ENCODE results near the gene MCF2L2. TPM values are rescaled to one million over a fixed set of nuclear protein-coding genes. Genes with fewer than 3 reads are reported as not detected.

Gene MCF2L2
- total RNA-seq, 4 donors from 2014 or later: 0.59 to 4.1 (median 1.7) TPM

- H3K4me1 ChIP-seq: no peaks in the 10 kb centered on the region
- intact Hi-C loops (cut with DNase I; ENCODE audit: low total_unique reads): no loop called here
- no peak overlapping the region for H3K4me3 ChIP-seq
- no peak for DNase-seq
- no peaks in the 10 kb centered on the region for H3K9me3 ChIP-seq
- no peaks in the 10 kb centered on the region for H3K36me3 ChIP-seq
- TF ChIP-seq POLR2A (IDR thresholded peaks at IDR 0.05): no peak
- no peak for TF ChIP-seq CTCF (IDR thresholded peaks at IDR 0.05)
- no peaks in the 10 kb centered on the region for H3K27me3 ChIP-seq
- H3K27ac ChIP-seq: no peak overlapping the region
Measured at GRCh38 chr3:183151086-183151485, 277.3 kb downstream of the MCF2L2 start.

- DNase-seq: no peak
- Histone ChIP-seq H3K4me1 (no peaks in the 10 kb centered on the region), H3K36me3 (no peaks in the 10 kb centered on the region), H3K27me3 (no peaks in the 10 kb centered on the region), H3K4me3 (no peak overlapping the region), H3K27ac (no peak overlapping the region), H3K9me3 (no peaks in the 10 kb centered on the region)
- intact Hi-C loops (cut with DNase I; ENCODE audit: low total_unique reads): no loop called here
- TF ChIP-seq CTCF (IDR thresholded peaks at IDR 0.05) (no peak), POLR2A (IDR thresholded peaks at IDR 0.05) (no peak)
Measured at GRCh38 chr3:183149915-183150750, 278.3 kb downstream of the MCF2L2 start.

- no peak for TF ChIP-seq POLR2A (IDR thresholded peaks at IDR 0.05)
- TF ChIP-seq CTCF (IDR thresholded peaks at IDR 0.05): no peak
- intact Hi-C loops (cut with DNase I; ENCODE audit: low total_unique reads): no loop called here
- Histone ChIP-seq H3K9me3 (no peaks in the 10 kb centered on the region), H3K27me3 (no peaks in the 10 kb centered on the region), H3K4me3 (no peak overlapping the region), H3K27ac (no peak overlapping the region), H3K4me1 (no peaks in the 10 kb centered on the region), H3K36me3 (no peaks in the 10 kb centered on the region)
- no peak for DNase-seq
Measured at GRCh38 chr3:183148056-183148455, 280.4 kb downstream of the MCF2L2 start.

GRCh38 chr3:183144363-183144762, 284.1 kb downstream of the MCF2L2 start:
- H3K27me3 ChIP-seq: no peaks in the 10 kb centered on the region
- intact Hi-C loops (cut with DNase I; ENCODE audit: low total_unique reads): no loop called here
- no peak for TF ChIP-seq CTCF (IDR thresholded peaks at IDR 0.05)
- TF ChIP-seq POLR2A (IDR thresholded peaks at IDR 0.05): no peak
- H3K36me3 ChIP-seq: no peaks in the 10 kb centered on the region
- H3K9me3 ChIP-seq: no peaks in the 10 kb centered on the region
- H3K27ac ChIP-seq: no peak overlapping the region
- DNase-seq: no peak
- no peaks in the 10 kb centered on the region for H3K4me1 ChIP-seq
- no peak overlapping the region for H3K4me3 ChIP-seq

GRCh38 chr3:183142199-183142598, 286.2 kb downstream of the MCF2L2 start:
- Histone ChIP-seq H3K27ac (no peak overlapping the region), H3K36me3 (no peaks in the 10 kb centered on the region), H3K4me3 (no peak overlapping the region), H3K9me3 (no peaks in the 10 kb centered on the region), H3K4me1 (no peaks in the 10 kb centered on the region), H3K27me3 (no peaks in the 10 kb centered on the region)
- DNase-seq: no peak
- TF ChIP-seq POLR2A (IDR thresholded peaks at IDR 0.05): no peak
- no peak for TF ChIP-seq CTCF (IDR thresholded peaks at IDR 0.05)
- intact Hi-C loops (cut with DNase I; ENCODE audit: low total_unique reads): no loop called here

All from uterus (tissue), 4 donors.